NB4 (cell line): Measurements from ENCODE around the gene RBMS1.

ENCODE experiments used
- POLR2A ChIP-seq: IDR thresholded peaks from 2 replicates; pipeline ENCODE4 v1.6.1; 2011; ENCODE audit warnings: mild to moderate bottlenecking; ENCODE audit not compliant: insufficient read length; ENCODE audit errors: extremely low read depth
- TF ChIP-seq, protein P1 (sequence below): IDR thresholded peaks from one replicate; pipeline ENCODE4 v1.5.1; 2012; ENCODE audit warnings: low read depth, low read length

DNA sequence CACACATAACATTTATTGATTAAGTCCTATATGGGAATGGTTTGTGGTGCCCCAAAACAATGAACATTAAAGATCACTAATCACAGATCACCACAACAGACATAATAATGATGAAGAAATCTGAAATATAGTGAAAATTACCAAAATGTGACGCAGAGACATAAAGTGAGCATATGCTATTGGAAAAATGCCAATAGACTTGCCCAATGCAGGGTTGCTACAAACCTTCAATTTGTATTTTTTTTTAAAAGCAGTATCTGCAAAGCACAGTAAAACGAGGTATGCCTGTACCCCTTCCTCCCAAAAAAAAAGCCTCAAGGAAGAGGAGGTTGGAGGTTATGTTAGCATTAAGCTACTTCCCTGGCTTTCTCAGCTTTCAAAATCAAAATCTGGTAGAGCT is 131.1 kb downstream of the RBMS1 start:
- TF ChIP-seq, protein P1, sequence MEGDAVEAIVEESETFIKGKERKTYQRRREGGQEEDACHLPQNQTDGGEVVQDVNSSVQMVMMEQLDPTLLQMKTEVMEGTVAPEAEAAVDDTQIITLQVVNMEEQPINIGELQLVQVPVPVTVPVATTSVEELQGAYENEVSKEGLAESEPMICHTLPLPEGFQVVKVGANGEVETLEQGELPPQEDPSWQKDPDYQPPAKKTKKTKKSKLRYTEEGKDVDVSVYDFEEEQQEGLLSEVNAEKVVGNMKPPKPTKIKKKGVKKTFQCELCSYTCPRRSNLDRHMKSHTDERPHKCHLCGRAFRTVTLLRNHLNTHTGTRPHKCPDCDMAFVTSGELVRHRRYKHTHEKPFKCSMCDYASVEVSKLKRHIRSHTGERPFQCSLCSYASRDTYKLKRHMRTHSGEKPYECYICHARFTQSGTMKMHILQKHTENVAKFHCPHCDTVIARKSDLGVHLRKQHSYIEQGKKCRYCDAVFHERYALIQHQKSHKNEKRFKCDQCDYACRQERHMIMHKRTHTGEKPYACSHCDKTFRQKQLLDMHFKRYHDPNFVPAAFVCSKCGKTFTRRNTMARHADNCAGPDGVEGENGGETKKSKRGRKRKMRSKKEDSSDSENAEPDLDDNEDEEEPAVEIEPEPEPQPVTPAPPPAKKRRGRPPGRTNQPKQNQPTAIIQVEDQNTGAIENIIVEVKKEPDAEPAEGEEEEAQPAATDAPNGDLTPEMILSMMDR: no peak
- no peak for TF ChIP-seq POLR2A
